GM18858 (cell line): Measurements from ENCODE around the gene INTS1.
"Not testable (repeated sequence)": the region's sequence is repeated elsewhere in the genome, so short reads cannot be mapped to it uniquely, and the experiment has no call there.

Source experiments
- ATAC-seq: cut with Tn5 transposase; IDR thresholded peaks from one replicate; pipeline ENCODE4 v1.9.1; 2021; ENCODE audit not compliant: unreplicated experiment

INTS1 gene

GRCh38 chr7:1531979-1532455 lies 27.8 kb upstream of the INTS1 start:
- no peak for ATAC-seq

GRCh38 chr7:1531263-1531978 lies 27.2 kb upstream of the INTS1 start:
- no peak for ATAC-seq

- no peak for ATAC-seq
Observed at GRCh38 chr7:1530946-1531262, 26.7 kb upstream of the INTS1 start.

GRCh38 chr7:1529383-1530116 lies 25.4 kb upstream of the INTS1 start:
- ATAC-seq, result no peak

- ATAC-seq, result no peak
Observed at GRCh38 chr7:1526271-1526754, 22.1 kb upstream of the INTS1 start.

GRCh38 chr7:1525409-1525808 lies 21.2 kb upstream of the INTS1 start:
- no peak for ATAC-seq

- no peak for ATAC-seq
Observed at GRCh38 chr7:1523844-1524243, 19.7 kb upstream of the INTS1 start.

- ATAC-seq, result no peak
Observed at GRCh38 chr7:1523208-1523607, 19.0 kb upstream of the INTS1 start.

- no peak for ATAC-seq
Observed at GRCh38 chr7:1521456-1521855, 17.3 kb upstream of the INTS1 start.

- no peak for ATAC-seq
Observed at GRCh38 chr7:1520539-1521234, 16.5 kb upstream of the INTS1 start.

- not testable (repeated sequence) for ATAC-seq
Observed at GRCh38 chr7:1519322-1519922, 15.2 kb upstream of the INTS1 start.

GRCh38 chr7:1516586-1517251 lies 12.5 kb upstream of the INTS1 start:
- ATAC-seq, result no peak

- not testable (repeated sequence) for ATAC-seq
Observed at GRCh38 chr7:1515509-1515967, 11.3 kb upstream of the INTS1 start.

GRCh38 chr7:1514995-1515401 lies 10.8 kb upstream of the INTS1 start:
- ATAC-seq, result no peak

GRCh38 chr7:1514407-1514806 lies 10.2 kb upstream of the INTS1 start:
- ATAC-seq, result no peak

- no peak for ATAC-seq
Observed at GRCh38 chr7:1513657-1514095, 9.5 kb upstream of the INTS1 start.

GRCh38 chr7:1512781-1513656 lies 8.8 kb upstream of the INTS1 start:
- ATAC-seq, result no peak

- ATAC-seq, result no peak
Observed at GRCh38 chr7:1511444-1512422, 7.5 kb upstream of the INTS1 start.

GRCh38 chr7:1510780-1511154 lies 6.6 kb upstream of the INTS1 start:
- ATAC-seq, result no peak
